ENCODE data around the gene OR10P1.

DNA sequence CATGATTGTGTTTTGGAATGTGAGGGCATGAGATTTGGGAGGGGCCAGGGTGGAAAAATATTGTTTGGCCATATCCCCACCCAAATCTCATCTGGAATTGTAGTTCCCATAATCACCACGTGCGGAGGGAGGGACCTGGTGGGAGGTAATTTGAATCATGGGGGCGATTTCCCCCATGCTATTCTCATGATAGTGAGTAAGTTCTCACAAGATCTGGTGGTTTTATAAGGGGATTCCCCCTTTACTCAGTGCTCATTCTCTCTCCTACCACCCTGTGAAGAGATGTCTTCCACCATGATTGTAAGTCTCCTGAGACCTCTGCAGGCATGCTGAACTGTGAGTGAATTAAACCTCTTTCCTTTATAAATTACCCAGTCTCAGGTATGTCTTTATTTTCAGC is 15.7 kb downstream of the OR10P1 start:
- TF ChIP-seq, protein P1, sequence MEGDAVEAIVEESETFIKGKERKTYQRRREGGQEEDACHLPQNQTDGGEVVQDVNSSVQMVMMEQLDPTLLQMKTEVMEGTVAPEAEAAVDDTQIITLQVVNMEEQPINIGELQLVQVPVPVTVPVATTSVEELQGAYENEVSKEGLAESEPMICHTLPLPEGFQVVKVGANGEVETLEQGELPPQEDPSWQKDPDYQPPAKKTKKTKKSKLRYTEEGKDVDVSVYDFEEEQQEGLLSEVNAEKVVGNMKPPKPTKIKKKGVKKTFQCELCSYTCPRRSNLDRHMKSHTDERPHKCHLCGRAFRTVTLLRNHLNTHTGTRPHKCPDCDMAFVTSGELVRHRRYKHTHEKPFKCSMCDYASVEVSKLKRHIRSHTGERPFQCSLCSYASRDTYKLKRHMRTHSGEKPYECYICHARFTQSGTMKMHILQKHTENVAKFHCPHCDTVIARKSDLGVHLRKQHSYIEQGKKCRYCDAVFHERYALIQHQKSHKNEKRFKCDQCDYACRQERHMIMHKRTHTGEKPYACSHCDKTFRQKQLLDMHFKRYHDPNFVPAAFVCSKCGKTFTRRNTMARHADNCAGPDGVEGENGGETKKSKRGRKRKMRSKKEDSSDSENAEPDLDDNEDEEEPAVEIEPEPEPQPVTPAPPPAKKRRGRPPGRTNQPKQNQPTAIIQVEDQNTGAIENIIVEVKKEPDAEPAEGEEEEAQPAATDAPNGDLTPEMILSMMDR (IDR thresholded peaks at IDR 0.05; ENCODE audit: low read depth, low read length), result no peak
- no peak for TF ChIP-seq EZH2phosphoT487 (IDR thresholded peaks at IDR 0.05; ENCODE audit: low read depth)
